DND-41 (cell line): ENCODE results near the gene ANKRD39.

Experiments
- EZH2 ChIP-seq: IDR thresholded peaks from 3 replicates; pipeline ENCODE4 v1.6.1; 2012; ENCODE audit warnings: borderline replicate concordance, low read depth, mild to moderate bottlenecking, moderate library complexity, low read length, inconsistent platforms; ENCODE audit not compliant: severe bottlenecking
- TF ChIP-seq, protein P1 (sequence below): IDR thresholded peaks from 2 replicates; pipeline ENCODE4 v1.5.1; 2012; ENCODE audit warnings: borderline replicate concordance, low read length, moderate library complexity, mild to moderate bottlenecking; ENCODE audit not compliant: poor library complexity, severe bottlenecking; ENCODE audit errors: extremely low read depth

DNA sequence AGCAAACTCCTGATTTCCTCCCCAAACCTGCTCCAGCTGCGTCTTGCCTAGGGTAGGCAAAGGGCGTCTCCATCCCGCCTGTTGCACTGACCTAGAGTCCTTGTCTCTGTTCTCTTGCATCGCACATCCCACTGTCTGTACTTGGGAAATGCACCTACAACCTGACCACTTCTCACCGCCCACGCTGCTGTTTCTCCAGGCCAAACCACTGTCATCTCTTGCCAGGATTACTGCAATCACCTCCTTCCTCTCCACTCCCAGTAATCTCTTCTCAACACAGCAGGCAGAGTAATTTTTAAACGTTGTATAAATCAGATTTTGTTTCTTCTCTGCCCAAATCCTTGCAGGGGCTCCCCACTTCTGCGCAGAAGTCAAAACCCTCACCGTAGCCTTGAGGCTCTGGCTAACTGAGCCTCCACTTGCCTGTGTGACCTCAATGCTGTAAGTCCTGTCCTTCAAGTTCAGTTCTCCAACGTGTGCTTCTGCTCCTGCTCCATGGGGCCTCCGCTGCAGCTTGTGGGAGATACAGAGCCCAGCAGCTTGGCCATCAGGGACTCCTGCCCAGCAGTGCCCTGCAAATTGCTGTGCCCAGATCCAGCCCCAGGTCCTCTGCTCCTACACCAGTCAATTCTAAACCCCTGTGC lies 39.8 kb upstream of the ANKRD39 start:
- TF ChIP-seq, protein P1, sequence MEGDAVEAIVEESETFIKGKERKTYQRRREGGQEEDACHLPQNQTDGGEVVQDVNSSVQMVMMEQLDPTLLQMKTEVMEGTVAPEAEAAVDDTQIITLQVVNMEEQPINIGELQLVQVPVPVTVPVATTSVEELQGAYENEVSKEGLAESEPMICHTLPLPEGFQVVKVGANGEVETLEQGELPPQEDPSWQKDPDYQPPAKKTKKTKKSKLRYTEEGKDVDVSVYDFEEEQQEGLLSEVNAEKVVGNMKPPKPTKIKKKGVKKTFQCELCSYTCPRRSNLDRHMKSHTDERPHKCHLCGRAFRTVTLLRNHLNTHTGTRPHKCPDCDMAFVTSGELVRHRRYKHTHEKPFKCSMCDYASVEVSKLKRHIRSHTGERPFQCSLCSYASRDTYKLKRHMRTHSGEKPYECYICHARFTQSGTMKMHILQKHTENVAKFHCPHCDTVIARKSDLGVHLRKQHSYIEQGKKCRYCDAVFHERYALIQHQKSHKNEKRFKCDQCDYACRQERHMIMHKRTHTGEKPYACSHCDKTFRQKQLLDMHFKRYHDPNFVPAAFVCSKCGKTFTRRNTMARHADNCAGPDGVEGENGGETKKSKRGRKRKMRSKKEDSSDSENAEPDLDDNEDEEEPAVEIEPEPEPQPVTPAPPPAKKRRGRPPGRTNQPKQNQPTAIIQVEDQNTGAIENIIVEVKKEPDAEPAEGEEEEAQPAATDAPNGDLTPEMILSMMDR = no peak
- TF ChIP-seq EZH2 = no peak
